T-helper 1 cell treated with Interleukin-12 subunit alpha and Interleukin-12 subunit beta and Interleukin-4 antibody, amounts not matched to agents 30 ng/mL and 1 ng/mL, for 36 hours (primary cell): ENCODE data around the gene YBEY. TPM values are rescaled to one million over a fixed set of nuclear protein-coding genes. Genes with fewer than 3 reads are reported as not detected.
"Not testable (repeated sequence)": the region's sequence is repeated elsewhere in the genome, so short reads cannot be mapped to it uniquely, and the experiment has no call there.

Source experiments
- intact Hi-C: fragments of 100-400 bp; cut with micrococcal nuclease; formaldehyde crosslinking; loops from one replicate; pipeline ENCODE4 v1.15.1; 2024
- total RNA-seq: library from RNA; stranded (reverse); gene quantifications from 2 replicates; pipeline ENCODE4 v1.2.3, GENCODE V29; 2022

YBEY gene, protein sequence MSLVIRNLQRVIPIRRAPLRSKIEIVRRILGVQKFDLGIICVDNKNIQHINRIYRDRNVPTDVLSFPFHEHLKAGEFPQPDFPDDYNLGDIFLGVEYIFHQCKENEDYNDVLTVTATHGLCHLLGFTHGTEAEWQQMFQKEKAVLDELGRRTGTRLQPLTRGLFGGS
- 12.5 and 12.7 TPM in 2 replicates for total RNA-seq

GRCh38 chr21:46285761-46286647, at the start of gene YBEY:
TSS of gene YBEY (plus strand) at chr21:46286342. CDS start at chr21:46286914, 572 bp downstream.
- intact Hi-C loops: loop anchor here (1.0 to 5.0 kb wide), 9 partner anchors 10 to 315 kb away; partner anchors contain the start of genes DIP2A, LSS and PCNT

- intact Hi-C loops: no loop called here
Observed at GRCh38 chr21:46237474-46237873, 48.7 kb upstream of the YBEY start.

GRCh38 chr21:46239817-46240325, 46.3 kb upstream of the YBEY start:
- intact Hi-C loops: no loop called here

GRCh38 chr21:46241577-46241976, 44.6 kb upstream of the YBEY start:
- intact Hi-C loops: not testable (repeated sequence)

DNA sequence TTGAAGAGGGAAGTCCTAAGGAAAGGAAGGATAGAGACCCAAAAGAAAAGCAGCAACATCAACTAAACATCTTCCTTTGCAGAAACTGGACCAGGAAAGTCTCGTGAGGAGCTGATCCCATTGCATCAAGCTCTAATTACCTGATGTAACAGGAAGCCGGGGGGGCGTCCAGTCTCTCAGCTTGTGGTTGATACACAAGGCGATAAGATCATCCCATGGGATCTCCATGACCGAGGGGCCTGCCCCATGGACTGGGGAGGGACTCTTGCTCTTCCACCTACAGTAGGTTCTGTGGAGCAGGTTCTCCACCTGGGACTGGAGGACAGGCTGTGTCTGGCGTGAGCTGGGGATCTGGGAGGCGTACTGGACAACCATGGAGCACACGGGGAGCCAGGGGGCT, 42.8 kb upstream of the YBEY start:
- intact Hi-C loops: no loop called here

DNA sequence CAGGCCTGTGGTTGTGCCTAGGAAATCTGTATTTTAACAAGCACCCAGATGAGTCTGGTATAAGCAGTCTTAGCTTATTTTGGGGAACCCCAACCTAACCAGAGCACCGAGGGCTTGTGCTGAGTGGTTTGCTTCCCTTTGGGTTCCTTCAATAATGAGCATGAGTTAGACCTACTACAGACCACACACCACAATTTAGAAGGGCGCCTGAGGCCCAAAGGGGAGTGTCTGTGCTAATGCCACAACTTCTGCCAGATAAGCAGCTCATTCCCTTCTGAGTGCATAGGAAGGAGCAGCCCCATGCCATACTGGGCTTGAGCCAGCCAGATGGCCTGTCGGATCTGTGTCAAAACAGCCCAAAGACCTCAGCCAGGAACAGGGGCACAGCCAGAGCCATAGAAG, 42.2 kb upstream of the YBEY start:
- intact Hi-C loops: no loop called here

DNA sequence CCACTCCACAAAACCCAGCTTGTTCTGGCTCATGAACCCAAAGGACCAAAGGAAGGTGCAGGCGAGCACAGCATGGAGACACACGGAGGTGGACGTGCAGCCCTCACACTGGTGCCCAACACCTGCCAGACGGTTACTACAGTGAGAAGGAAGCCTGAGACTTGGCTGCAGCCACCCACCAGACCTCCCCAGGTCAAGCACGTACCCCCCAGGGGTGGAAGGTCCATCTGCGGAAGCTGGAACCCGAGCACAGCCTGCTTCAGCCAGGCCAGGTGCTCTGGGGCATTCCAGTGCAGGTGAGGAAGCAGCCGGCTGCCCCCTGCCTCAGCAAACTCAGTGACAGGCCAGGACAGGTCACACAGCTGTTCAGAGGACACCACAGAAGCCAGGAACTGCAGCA, 41.5 kb upstream of the YBEY start:
- intact Hi-C loops: no loop called here

- intact Hi-C loops: no loop called here
Observed at GRCh38 chr21:46245213-46245915, 40.8 kb upstream of the YBEY start.

DNA sequence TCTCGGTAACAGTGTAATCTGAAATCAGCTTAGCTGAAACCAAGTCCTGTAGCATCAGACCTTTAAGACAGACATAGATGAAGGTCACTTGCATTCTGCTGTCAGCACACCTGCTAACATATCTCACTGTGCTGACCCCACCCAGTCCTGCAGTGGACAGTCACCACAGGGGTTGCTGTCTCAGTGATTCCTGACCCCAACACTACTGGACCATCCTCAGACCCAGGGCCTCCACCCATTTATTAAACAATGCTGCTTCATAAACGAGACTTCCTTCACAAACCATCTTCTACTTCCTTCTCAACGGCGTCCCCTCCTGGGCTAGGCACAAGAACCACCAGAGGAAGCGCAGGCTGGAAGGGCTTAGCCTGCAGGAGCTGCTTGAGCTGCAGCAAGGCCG, 39.8 kb upstream of the YBEY start:
- intact Hi-C loops: no loop called here

DNA sequence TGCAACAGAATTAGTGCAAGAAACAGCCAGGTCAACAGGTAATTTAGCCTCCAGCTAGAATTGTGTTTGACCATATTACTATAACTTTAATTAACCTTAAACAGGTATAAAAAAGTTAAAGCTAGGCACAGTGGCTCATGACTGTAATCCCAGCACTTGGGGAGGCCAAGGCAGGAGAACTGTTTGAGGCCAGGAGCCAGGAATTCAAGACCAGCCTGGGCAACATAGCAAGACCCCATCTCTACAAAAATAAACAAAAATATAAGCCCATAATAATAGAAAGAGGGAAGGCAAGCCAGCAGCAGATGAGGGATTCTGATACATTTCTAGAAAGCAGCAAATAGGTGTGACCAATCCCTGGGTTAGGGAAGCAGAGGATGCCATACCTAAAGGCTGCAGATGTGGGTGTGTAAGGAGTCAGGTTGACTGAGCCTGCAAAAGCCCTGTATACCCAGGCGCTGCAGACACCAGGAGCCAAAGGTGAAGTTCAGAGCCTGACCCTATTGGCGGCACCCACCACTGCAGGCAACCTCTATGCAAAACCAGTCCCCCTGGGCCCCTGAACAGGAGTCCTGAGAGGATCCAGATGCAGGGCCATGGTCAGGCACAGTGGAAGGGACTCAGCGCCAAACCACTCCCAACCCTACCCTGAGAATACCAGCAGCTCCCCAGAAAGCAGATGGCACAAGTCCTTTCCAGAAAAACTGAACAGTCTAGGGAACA, 38.3 kb upstream of the YBEY start:
- intact Hi-C loops: no loop called here

- intact Hi-C loops: no loop called here
Observed at GRCh38 chr21:46248422-46248782, 37.7 kb upstream of the YBEY start.

DNA sequence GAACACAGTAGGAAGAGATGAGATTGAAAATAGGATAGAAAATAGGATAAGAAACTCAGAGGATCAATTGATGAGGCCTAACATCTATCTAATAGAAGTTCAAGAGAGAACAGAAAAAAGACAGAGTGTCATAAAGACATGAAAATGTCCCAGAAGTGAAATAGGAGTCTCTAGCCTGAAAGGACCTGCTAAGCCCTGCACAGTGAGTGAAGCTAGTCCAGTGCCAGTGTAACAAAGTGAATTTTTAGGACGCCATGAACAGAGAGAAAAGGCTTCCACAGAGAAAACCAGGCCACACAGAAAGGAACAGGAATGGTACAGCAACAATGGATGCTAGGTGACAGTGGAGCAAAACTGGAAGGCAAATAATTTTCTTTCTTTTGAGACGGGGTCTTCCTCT, 37.3 kb upstream of the YBEY start:
- intact Hi-C loops: no loop called here

DNA sequence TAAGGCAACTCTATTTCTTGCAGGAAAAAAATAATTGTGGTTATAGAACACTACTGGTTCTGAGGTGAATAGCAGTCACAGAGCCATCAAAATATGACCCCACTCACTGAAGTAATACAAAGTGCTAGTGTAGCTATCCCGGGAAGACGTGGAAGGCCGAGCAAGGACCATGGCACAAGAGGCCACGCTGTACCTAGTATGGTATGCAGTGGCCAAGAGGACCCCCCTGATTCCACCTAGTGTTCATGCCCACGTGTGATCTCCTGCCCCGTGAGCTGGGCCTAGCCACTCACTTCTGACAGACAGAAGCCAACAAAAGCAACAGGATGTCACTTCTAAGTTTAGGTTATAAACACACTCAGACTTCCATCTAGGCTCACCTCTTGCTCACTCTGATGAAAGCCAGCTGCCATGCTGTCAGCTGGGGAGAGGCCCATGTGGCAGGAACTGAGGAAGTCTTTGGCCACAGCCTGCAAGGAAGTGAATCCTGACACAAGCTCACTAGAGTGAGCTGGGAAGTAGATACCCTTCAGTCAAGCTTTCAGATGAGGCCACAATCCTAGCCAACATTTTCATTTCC, 35.9 kb upstream of the YBEY start:
- intact Hi-C loops: no loop called here

GRCh38 chr21:46252840-46253239, 33.3 kb upstream of the YBEY start:
- intact Hi-C loops: loop anchor here (1.0 to 2.0 kb wide), 4 partner anchors 24 to 110 kb away; partner anchors contain the start of genes MCM3AP and PCNT

- intact Hi-C loops: loop anchor here (1.0 to 2.0 kb wide), 4 partner anchors 24 to 111 kb away; partner anchors contain the start of genes MCM3AP and PCNT
Observed at GRCh38 chr21:46253610-46254124, 32.5 kb upstream of the YBEY start.

DNA sequence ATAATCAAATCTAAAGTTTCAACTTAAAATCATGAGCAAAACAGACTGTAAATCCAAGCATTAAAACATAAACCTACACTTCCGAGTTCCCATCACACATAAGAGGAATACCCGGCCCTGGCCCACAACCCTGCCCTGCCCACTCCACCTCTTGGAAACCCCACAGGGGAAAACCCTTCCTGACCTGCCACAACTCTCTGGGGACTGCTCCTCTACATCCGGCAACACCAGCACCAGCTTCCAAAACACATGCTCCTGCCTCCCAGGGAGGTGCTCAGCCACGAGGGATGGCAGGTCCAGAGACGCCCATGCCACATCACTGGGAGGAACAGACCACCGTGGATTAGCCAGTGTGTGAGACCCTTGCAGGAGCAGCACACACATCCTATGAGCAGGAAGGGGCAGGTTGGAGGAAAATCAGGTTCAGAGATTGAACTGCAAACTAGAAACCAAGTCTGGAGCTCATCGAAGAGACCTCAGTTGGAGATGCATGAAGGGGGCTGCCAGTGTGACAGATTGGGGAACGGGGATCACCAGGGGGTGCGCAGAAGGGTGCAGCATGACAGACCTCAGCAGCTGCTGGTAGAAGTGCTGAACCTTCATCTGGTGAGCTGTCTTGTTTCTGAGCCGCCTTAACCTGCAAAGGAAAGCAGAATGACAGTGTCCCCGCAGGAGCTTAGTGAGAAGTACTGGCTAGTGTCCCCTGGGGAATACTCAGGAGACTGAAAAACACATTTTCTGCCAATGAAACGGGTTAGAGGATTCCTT, 31.8 kb upstream of the YBEY start:
- intact Hi-C loops: no loop called here

DNA sequence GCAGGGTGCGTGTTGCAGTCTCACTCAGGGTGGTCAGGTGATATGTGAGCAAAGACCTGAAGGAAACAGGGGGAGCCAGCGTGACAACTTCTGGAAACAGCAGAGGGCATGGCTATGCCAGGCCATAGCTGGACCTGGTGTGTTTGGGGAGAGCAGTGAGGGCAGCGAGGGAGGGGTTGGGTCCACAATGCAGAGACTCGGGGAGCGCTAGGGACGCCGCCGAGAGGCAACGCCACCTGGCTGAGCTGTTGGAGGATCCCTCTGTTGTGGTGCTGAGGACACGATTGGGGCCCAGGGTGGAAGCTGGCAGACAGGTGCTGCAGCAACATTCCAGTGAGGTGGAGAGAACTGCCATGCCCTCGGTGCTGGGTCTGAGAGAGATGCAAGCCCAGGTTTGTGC, 31.0 kb upstream of the YBEY start:
- intact Hi-C loops: no loop called here

- intact Hi-C loops: no loop called here
Observed at GRCh38 chr21:46255758-46256337, 30.3 kb upstream of the YBEY start.

DNA sequence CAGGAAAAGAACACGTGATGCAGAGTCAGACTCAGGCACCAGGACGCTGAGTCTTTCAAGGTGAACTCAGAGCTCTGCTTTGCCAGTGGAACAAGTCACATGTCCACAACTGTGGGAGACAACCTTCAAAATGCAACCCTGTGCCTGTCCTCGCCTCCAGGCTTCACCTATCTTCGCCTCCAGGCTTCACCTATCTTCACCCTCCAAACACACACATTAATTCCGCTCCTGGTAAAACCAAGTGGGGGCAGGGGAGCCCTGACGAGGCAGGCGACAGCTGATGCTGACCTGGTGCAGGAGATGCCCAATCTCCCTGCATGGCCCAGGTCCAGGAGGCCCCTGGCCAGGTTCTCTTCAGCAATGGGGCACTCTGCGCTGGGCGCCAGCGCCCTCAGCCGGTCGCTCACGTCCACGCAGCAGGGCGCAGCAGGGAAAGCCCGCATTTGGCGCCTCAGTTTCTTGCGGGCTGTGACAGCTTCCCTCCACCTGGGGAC, 29.6 kb upstream of the YBEY start:
- intact Hi-C loops: no loop called here
